Forelimb muscle (tissue), 1 donor: ENCODE measurements around the gene MED13. TPM values are rescaled to one million over a fixed set of nuclear protein-coding genes. Genes with fewer than 3 reads are reported as not detected.
"Not testable (repeated sequence)": the region's sequence is repeated elsewhere in the genome, so short reads cannot be mapped to it uniquely, and the experiment has no call there.

Experiments
- DNase-seq: peaks from one replicate; pipeline ENCODE4 v3.0.0-alpha.2; 2013; ENCODE audit warnings: low read depth
- polyA plus RNA-seq: library from polyadenylated mRNA; unstranded; fragments of 120-200 nt; gene quantifications from one replicate; pipeline ENCODE4 v1.2.1, GENCODE V29; 2013; ENCODE audit not compliant: insufficient read length

Gene MED13
- polyA plus RNA-seq, 1 donor, result 26.2 TPM

- no peak for DNase-seq
Observed at GRCh38 chr17:62086737-62087136, 21.7 kb upstream of the MED13 start.

- DNase-seq, result no peak
Observed at GRCh38 chr17:62085511-62086408, 20.7 kb upstream of the MED13 start.

GRCh38 chr17:62084585-62084984, 19.5 kb upstream of the MED13 start:
- no peak for DNase-seq

- DNase-seq, result no peak
Observed at GRCh38 chr17:62083651-62084050, 18.6 kb upstream of the MED13 start.

- no peak for DNase-seq
Observed at GRCh38 chr17:62080647-62081046, 15.6 kb upstream of the MED13 start.

GRCh38 chr17:62078009-62078408, 12.9 kb upstream of the MED13 start:
- no peak for DNase-seq

- DNase-seq, result no peak
Observed at GRCh38 chr17:62076864-62077788, 12.0 kb upstream of the MED13 start.

- DNase-seq, result no peak
Observed at GRCh38 chr17:62075308-62075815, 10.3 kb upstream of the MED13 start.

- no peak for DNase-seq
Observed at GRCh38 chr17:62073993-62074392, 8.9 kb upstream of the MED13 start.

- not testable (repeated sequence) for DNase-seq
Observed at GRCh38 chr17:62072855-62073254, 7.8 kb upstream of the MED13 start.

GRCh38 chr17:62070900-62071299, 5.8 kb upstream of the MED13 start:
- DNase-seq, result no peak

- no peak for DNase-seq
Observed at GRCh38 chr17:62067165-62068145, 2.4 kb upstream of the MED13 start.

GRCh38 chr17:62065611-62066468, 762 bp upstream of the MED13 start:
- DNase-seq, result peak; percentile 85

GRCh38 chr17:62064029-62064790, 868 bp downstream of the MED13 start:
- DNase-seq, result no peak

GRCh38 chr17:62062944-62063343, 2.1 kb downstream of the MED13 start:
- no peak for DNase-seq

- DNase-seq, result no peak
Observed at GRCh38 chr17:62062302-62062701, 2.8 kb downstream of the MED13 start.

- DNase-seq, result no peak
Observed at GRCh38 chr17:62059414-62059813, 5.7 kb downstream of the MED13 start.

GRCh38 chr17:62058611-62059010, 6.5 kb downstream of the MED13 start:
- DNase-seq, result no peak

GRCh38 chr17:62057696-62058095, 7.4 kb downstream of the MED13 start:
- DNase-seq, result no peak
